ENCODE measurements around the gene SRGN. TPM values are rescaled to one million over a fixed set of nuclear protein-coding genes. Genes with fewer than 3 reads are reported as not detected.

SRGN gene
- total and polyA plus RNA-seq, 10 of the 15 experiments (the other 5 are each of a cell fraction or from before 2014, with no cell fraction given): 382 to 2,414 (median 885) TPM

- TF ChIP-seq, protein P1, sequence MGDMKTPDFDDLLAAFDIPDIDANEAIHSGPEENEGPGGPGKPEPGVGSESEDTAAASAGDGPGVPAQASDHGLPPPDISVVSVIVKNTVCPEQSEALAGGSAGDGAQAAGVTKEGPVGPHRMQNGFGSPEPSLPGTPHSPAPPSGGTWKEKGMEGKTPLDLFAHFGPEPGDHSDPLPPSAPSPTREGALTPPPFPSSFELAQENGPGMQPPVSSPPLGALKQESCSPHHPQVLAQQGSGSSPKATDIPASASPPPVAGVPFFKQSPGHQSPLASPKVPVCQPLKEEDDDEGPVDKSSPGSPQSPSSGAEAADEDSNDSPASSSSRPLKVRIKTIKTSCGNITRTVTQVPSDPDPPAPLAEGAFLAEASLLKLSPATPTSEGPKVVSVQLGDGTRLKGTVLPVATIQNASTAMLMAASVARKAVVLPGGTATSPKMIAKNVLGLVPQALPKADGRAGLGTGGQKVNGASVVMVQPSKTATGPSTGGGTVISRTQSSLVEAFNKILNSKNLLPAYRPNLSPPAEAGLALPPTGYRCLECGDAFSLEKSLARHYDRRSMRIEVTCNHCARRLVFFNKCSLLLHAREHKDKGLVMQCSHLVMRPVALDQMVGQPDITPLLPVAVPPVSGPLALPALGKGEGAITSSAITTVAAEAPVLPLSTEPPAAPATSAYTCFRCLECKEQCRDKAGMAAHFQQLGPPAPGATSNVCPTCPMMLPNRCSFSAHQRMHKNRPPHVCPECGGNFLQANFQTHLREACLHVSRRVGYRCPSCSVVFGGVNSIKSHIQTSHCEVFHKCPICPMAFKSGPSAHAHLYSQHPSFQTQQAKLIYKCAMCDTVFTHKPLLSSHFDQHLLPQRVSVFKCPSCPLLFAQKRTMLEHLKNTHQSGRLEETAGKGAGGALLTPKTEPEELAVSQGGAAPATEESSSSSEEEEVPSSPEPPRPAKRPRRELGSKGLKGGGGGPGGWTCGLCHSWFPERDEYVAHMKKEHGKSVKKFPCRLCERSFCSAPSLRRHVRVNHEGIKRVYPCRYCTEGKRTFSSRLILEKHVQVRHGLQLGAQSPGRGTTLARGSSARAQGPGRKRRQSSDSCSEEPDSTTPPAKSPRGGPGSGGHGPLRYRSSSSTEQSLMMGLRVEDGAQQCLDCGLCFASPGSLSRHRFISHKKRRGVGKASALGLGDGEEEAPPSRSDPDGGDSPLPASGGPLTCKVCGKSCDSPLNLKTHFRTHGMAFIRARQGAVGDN (IDR thresholded peaks at IDR 0.05): no peak
- TF ChIP-seq POLR2A (IDR thresholded peaks at IDR 0.05; ENCODE audit: low read depth, low read length) (no peak; the same call in 1 of the 2 replicates), ZNF622 (IDR thresholded peaks at IDR 0.05) (no peak), HDAC6 (IDR thresholded peaks at IDR 0.05; ENCODE audit: unreplicated experiment) (peak; percentile 19), HDGF (IDR thresholded peaks at IDR 0.05) (no peak), EZH2 (IDR thresholded peaks at IDR 0.05; ENCODE audit: borderline replicate concordance, control insufficient read depth, low read depth, low read length) (no peak), PML (IDR thresholded peaks at IDR 0.05; ENCODE audit: low read length) (peak; percentile 47), ZNF24 (IDR thresholded peaks at IDR 0.05) (no peak), FOS (IDR thresholded peaks at IDR 0.05; ENCODE audit: borderline replicate concordance, extremely low read depth, insufficient read length) (no peak), CHD2 (IDR thresholded peaks at IDR 0.05; ENCODE audit: borderline replicate concordance, low read depth, low read length) (0 out of 2 replicates have a peak, but pooled peaks have one; percentile 28), POLR2AphosphoS5 (IDR thresholded peaks at IDR 0.05; ENCODE audit: low read length) (peak; percentile 91), NR2F1 (conservative IDR thresholded peaks at IDR 0.05) (no peak), HCFC1 (IDR thresholded peaks at IDR 0.05; ENCODE audit: low read length) (no peak)
Measured at GRCh38 chr10:69104994-69105790, 17.3 kb downstream of the SRGN start (continued).

Data from GM12878 (cell line).